HepG2 (cell line): ENCODE measurements around the gene ACSL6. TPM values are rescaled to one million over a fixed set of nuclear protein-coding genes. Genes with fewer than 3 reads are reported as not detected.
"Not testable (repeated sequence)": the region's sequence is repeated elsewhere in the genome, so short reads cannot be mapped to it uniquely, and the experiment has no call there.

Experiments
- ATAC-seq: fragments of 200-7000 bp; cut with Tn5 transposase; 3 replicates; pipeline ENCODE4 v1.9.1; 2020; ENCODE audit warnings: mild to moderate bottlenecking, moderate library complexity
- BruUV-seq: library from RNA; stranded (reverse); fragments of 400-500 nt; replicated peaks from 2 replicates; lab custom pipeline; 2021; lab: Mats Ljungman, UMichigan
- CTCF ChIA-PET: fragments of 300-600 bp; formaldehyde crosslinking; extraction: SDS; loops from one replicate; lab custom pipeline; 2021; ENCODE audit warnings: low total read pairs, inconsistent platforms, low intra/inter-chr PET ratio; lab: Yijun Ruan, JAX
- POLR2A ChIA-PET: fragments of 350-600 bp; sonication (Branson Sonifier 250); formaldehyde crosslinking; loops from one replicate; lab custom pipeline; 2020; ENCODE audit warnings: antibody characterized with exemption, inconsistent platforms; lab: Yijun Ruan, JAX
- DNase-seq: peaks from one replicate; pipeline ENCODE4 v3.0.0-alpha.2; 2015; ENCODE audit warnings: low spot score
- FAIRE-seq: peaks from 3 replicates; lab custom pipeline; 2011; peaks lifted over from hg19 to GRCh38; lab: Jason Lieb, UNC
- H2AFZ ChIP-seq: one replicate; pipeline ENCODE4 v1.6.1; 2011; ENCODE audit warnings: low read length, inconsistent platforms
- H3K27ac ChIP-seq: fragments of 300-600 bp; 3 replicates; pipeline ENCODE4 v1.8.0; 2011; ENCODE audit warnings: mixed run types, mild to moderate bottlenecking, mixed read lengths, low read length, inconsistent platforms; ENCODE audit not compliant: insufficient read depth; ENCODE audit errors: extremely low read length
- H3K27me3 ChIP-seq, 2 experiments: fragments of 200-600 bp in 1 of 2; 2 replicates in 1 of 2; 3 replicates in 1 of 2; pipeline versions ENCODE4 v1.6.0 to v1.8.0; 2011; ENCODE audit warnings: low read length in 2 of 2, mild to moderate bottlenecking in 2 of 2, moderate library complexity in 2 of 2, inconsistent platforms in 1 of 2; ENCODE audit not compliant: insufficient read depth in 2 of 2, control insufficient read depth in 1 of 2
- H3K36me3 ChIP-seq, 2 experiments: fragments of 200-600 bp in 1 of 2; replicated peaks in 1 of 2; 2 replicates in 1 of 2; 3 replicates in 1 of 2; pipeline versions ENCODE4 v1.5.1 to v1.8.0; 2011; ENCODE audit warnings: low read length in 2 of 2, inconsistent platforms in 1 of 2; ENCODE audit not compliant: insufficient read depth in 2 of 2, control insufficient read depth in 1 of 2
- H3K4me1 ChIP-seq: 2 replicates; pipeline ENCODE4 v1.5.1; 2012; ENCODE audit warnings: low read length, inconsistent platforms; ENCODE audit not compliant: insufficient read depth
- H3K4me2 ChIP-seq: 2 replicates; pipeline ENCODE4 v1.6.0; 2011; ENCODE audit warnings: low read depth, low read length, inconsistent platforms
- H3K4me3 ChIP-seq, 3 experiments: fragments of 200-600 bp in 1 of 3; sonication (generic), shearing (Covaris generic) in 1 of 3; replicated peaks in 1 of 3; 2 replicates each; pipeline ENCODE4 v1.5.1; 2011 to 2016; ENCODE audit warnings: low read length in 3 of 3, inconsistent platforms in 2 of 3, low read depth in 2 of 3, mild to moderate bottlenecking in 2 of 3, control low read depth in 1 of 3, mixed read lengths in 1 of 3; ENCODE audit not compliant: insufficient read depth in 1 of 3
- H3K79me2 ChIP-seq: one replicate; pipeline ENCODE4 v1.6.1; 2011; ENCODE audit warnings: low read length, inconsistent platforms; ENCODE audit not compliant: insufficient read depth
- H3K9ac ChIP-seq: 2 replicates; pipeline ENCODE4 v1.6.0; 2011; ENCODE audit warnings: mild to moderate bottlenecking, low read depth, low read length, inconsistent platforms; ENCODE audit not compliant: insufficient read depth
- H3K9me3 ChIP-seq: 2 replicates; pipeline ENCODE4 v1.5.1; 2012; ENCODE audit warnings: mild to moderate bottlenecking, low read length
- H4K20me1 ChIP-seq: 2 replicates; pipeline ENCODE4 v1.6.0; 2011; ENCODE audit warnings: inconsistent platforms, mild to moderate bottlenecking, low read length, moderate library complexity; ENCODE audit not compliant: insufficient read depth
- WGBS: methylation state at CpG from one replicate; pipeline ENCODE4 v1.1.6; 2017; ENCODE audit warnings: low lambda C conversion rate; 5-methylcytosine and 5-hydroxymethylcytosine counted together
- in situ Hi-C: cut with HindIII; loops from 2 replicates; pipeline ENCODE4 v1.10.0; 2017; ENCODE audit warnings: low pct_unique_long_range_greater_than_20kb; ENCODE audit not compliant: extremely low pct_ligation_motif_present
- intact Hi-C: fragments of 100-400 bp; cut with micrococcal nuclease; formaldehyde crosslinking; loops from one replicate; pipeline ENCODE4 v1.10.0; 2022; ENCODE audit not compliant: unreplicated experiment
- polyA plus RNA-seq, 8 experiments: library from polyadenylated mRNA; depleted of rRNA in 3 of 8; stranded (reverse) in 7 of 8; unstranded in 1 of 8; fragments of >200 nt; fragmentation: Illumina TruSeq in 4 of 8; extraction: Trizol in 4 of 8; gene quantifications; 2 replicates each; pipeline versions ENCODE4 v1.2.1 to v1.2.3, GENCODE V29; 2011 to 2016; ENCODE audit warnings: low read depth in 4 of 8, missing spikeins in 1 of 8, mixed read lengths in 1 of 8; ENCODE audit not compliant: insufficient read depth in 1 of 8
- total RNA-seq, 5 experiments: library from RNA; depleted of rRNA; stranded (reverse); fragments of >200 nt; fragmentation: Illumina TruSeq; extraction: Trizol; gene quantifications; 2 replicates each; pipeline ENCODE4 v1.2.3, GENCODE V29; 2016; ENCODE audit warnings: low read depth in 1 of 5

Gene ACSL6
- total and polyA plus RNA-seq, 2 of the 13 experiments (the other 11 are each of a cell fraction or from before 2014, with no cell fraction given), result 3.7 to 3.8 TPM

DNA sequence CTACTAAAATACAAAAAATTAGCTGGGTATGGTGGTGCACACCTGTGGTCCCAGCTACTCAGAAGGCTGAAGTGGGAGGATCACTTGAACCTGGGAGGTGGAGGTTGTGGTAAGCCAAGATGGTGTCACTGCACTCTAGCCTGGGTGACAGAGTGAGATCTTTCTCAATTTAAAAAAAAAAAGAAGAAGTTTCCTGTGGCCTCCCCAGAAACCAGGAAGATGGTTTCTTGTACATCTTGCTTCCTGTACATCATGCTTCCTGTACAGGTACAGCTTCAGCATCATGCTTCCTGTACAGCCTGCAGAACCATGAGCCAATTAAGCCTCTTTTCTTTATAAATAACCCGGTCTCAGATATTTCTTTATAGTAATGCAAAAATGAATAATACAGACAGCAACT lies 109.2 kb downstream of the ACSL6 start:
- H3K79me2 ChIP-seq, CTCF ChIA-PET: not testable (repeated sequence)

More for the DNA sequence above, 109.2 kb downstream of the ACSL6 start:
- BruUV-seq, H3K4me2 ChIP-seq, DNase-seq, ATAC-seq, H3K4me1 ChIP-seq, in situ Hi-C loops, H3K4me3 ChIP-seq, intact Hi-C loops, H4K20me1 ChIP-seq, H3K27me3 ChIP-seq, H3K9me3 ChIP-seq, H3K36me3 ChIP-seq, H2AFZ ChIP-seq, H3K27ac ChIP-seq, H3K9ac ChIP-seq, FAIRE-seq, POLR2A ChIA-PET: not testable (repeated sequence)
- WGBS, result 0% methylated on average over 1 of the region's 1 CpG

Other genes starting within 250 kb of the ACSL6 start
- 29.3 and 39.7 TPM in 2 replicates for gene FNIP1, start 214.6 kb downstream of the ACSL6 start, total RNA-seq (2016; rRNA removed; fragmentation: Illumina TruSeq; extraction: Trizol)
- 8.7 and 10.9 TPM in 2 replicates for gene FNIP1, start 214.6 kb downstream of the ACSL6 start, polyA plus RNA-seq (2011; rRNA removed)
- not detected in 2 replicates for gene MEIKIN, start 66.0 kb downstream of the ACSL6 start, total RNA-seq (2016; rRNA removed; fragmentation: Illumina TruSeq; extraction: Trizol)
- gene MEIKIN, start 66.0 kb downstream of the ACSL6 start, polyA plus RNA-seq (2011; rRNA removed), result not detected in 2 replicates
- gene IL3, start 49.0 kb upstream of the ACSL6 start, total RNA-seq (2016; rRNA removed; fragmentation: Illumina TruSeq; extraction: Trizol), result not detected in 2 replicates
- gene IL3, start 49.0 kb upstream of the ACSL6 start, polyA plus RNA-seq (2011; rRNA removed), result not detected in 2 replicates
- gene CSF2, start 62.1 kb upstream of the ACSL6 start, total RNA-seq (2016; rRNA removed; fragmentation: Illumina TruSeq; extraction: Trizol), result not detected in 2 replicates
- not detected in 2 replicates for gene CSF2, start 62.1 kb upstream of the ACSL6 start, polyA plus RNA-seq (2011; rRNA removed)
- gene P4HA2, start 216.2 kb upstream of the ACSL6 start, total RNA-seq (2016; rRNA removed; fragmentation: Illumina TruSeq; extraction: Trizol), result 16.5 and 37.7 TPM in 2 replicates
- 108 and 126 TPM in 2 replicates for gene P4HA2, start 216.2 kb upstream of the ACSL6 start, polyA plus RNA-seq (2011; rRNA removed)
- gene PDLIM4, start 246.0 kb upstream of the ACSL6 start, total RNA-seq (2016; rRNA removed; fragmentation: Illumina TruSeq; extraction: Trizol), result 0.80 and 1.1 TPM in 2 replicates
- gene PDLIM4, start 246.0 kb upstream of the ACSL6 start, polyA plus RNA-seq (2011; rRNA removed), result 2.3 and 2.5 TPM in 2 replicates